MCF 10A (cell line): ENCODE measurements around the gene LAMTOR4. TPM values are rescaled to one million over a fixed set of nuclear protein-coding genes. Genes with fewer than 3 reads are reported as not detected.
A peak's percentile ranks its signal among the peaks of the same experiment; 100 is the strongest.

ENCODE experiments used
- BruUV-seq: library from RNA; stranded (reverse); fragments of 400-500 nt; replicated peaks from 2 replicates; lab custom pipeline; 2021; lab: Mats Ljungman, UMichigan
- CTCF ChIA-PET: fragments of 300-600 bp; sonication (Branson Sonifier 250); formaldehyde crosslinking; extraction: SDS; loops from one replicate; lab custom pipeline; 2021; ENCODE audit warnings: antibody characterized with exemption, inconsistent platforms; lab: Yijun Ruan, JAX
- POLR2A ChIA-PET: fragments of 300-600, 350-650 bp; sonication (Branson Sonifier 250); formaldehyde crosslinking; extraction: SDS; loops from one replicate; lab custom pipeline; 2020; ENCODE audit warnings: antibody characterized with exemption, inconsistent platforms; lab: Yijun Ruan, JAX
- DNase-seq: peaks from one replicate; pipeline ENCODE4 v3.0.0-alpha.2; 2018; ENCODE audit not compliant: unreplicated experiment
- H3K27ac Mint-ChIP-seq: one replicate; pipeline ENCODE4 v1.8.0; 2022; ENCODE audit warnings: mild to moderate bottlenecking, low read depth, mixed read lengths; ENCODE audit not compliant: unreplicated experiment
- H3K27me3 Mint-ChIP-seq: one replicate; pipeline ENCODE4 v1.8.0; 2022; ENCODE audit warnings: mixed read lengths; ENCODE audit not compliant: insufficient read depth, unreplicated experiment
- H3K36me3 Mint-ChIP-seq: one replicate; pipeline ENCODE4 v1.8.0; 2022; ENCODE audit warnings: mild to moderate bottlenecking, moderate library complexity, mixed read lengths; ENCODE audit not compliant: insufficient read depth, unreplicated experiment
- H3K4me1 Mint-ChIP-seq: one replicate; pipeline ENCODE4 v1.8.0; 2022; ENCODE audit warnings: mixed read lengths; ENCODE audit not compliant: insufficient read depth, unreplicated experiment
- H3K4me3 Mint-ChIP-seq: one replicate; pipeline ENCODE4 v1.8.0; 2022; ENCODE audit warnings: mild to moderate bottlenecking, moderate library complexity, mixed read lengths; ENCODE audit not compliant: unreplicated experiment
- H3K9me3 Mint-ChIP-seq: one replicate; pipeline ENCODE4 v1.8.0; 2022; ENCODE audit warnings: mixed read lengths; ENCODE audit not compliant: unreplicated experiment
- intact Hi-C: fragments of 100-400 bp; cut with micrococcal nuclease; formaldehyde crosslinking; loops from 2 replicates; pipeline ENCODE4 v1.14.1; 2022
- total RNA-seq: library from RNA; stranded (reverse); gene quantifications from 2 replicates; pipeline ENCODE4 v1.2.3, GENCODE V29; 2022
- TF ChIP-seq, protein P1 (sequence below): fragments of 200-600 bp; IDR thresholded peaks from one replicate; pipeline ENCODE4 v1.8.0; 2022; ENCODE audit warnings: antibody characterized with exemption, mild to moderate bottlenecking; ENCODE audit not compliant: unreplicated experiment

The LAMTOR4 gene
- total RNA-seq, 1 experiment from 2014 or later, result 76.6 TPM

- peaks cover 19% of the 10 kb centered on the region for H3K4me1 Mint-ChIP-seq
- DNase-seq, result no peak
- CTCF ChIA-PET, result interaction anchor here (0.6 kb wide), 1 partner anchor 168 kb away, joined by 3 read pairs; no protein-coding TSS in a partner anchor
- H3K4me3 Mint-ChIP-seq, result no peak overlapping the region
- H3K27me3 Mint-ChIP-seq, result peaks cover 37% of the 10 kb centered on the region
- no peaks in the 10 kb centered on the region for H3K36me3 Mint-ChIP-seq
- H3K9me3 Mint-ChIP-seq, result no peaks in the 10 kb centered on the region
- TF ChIP-seq, protein P1, sequence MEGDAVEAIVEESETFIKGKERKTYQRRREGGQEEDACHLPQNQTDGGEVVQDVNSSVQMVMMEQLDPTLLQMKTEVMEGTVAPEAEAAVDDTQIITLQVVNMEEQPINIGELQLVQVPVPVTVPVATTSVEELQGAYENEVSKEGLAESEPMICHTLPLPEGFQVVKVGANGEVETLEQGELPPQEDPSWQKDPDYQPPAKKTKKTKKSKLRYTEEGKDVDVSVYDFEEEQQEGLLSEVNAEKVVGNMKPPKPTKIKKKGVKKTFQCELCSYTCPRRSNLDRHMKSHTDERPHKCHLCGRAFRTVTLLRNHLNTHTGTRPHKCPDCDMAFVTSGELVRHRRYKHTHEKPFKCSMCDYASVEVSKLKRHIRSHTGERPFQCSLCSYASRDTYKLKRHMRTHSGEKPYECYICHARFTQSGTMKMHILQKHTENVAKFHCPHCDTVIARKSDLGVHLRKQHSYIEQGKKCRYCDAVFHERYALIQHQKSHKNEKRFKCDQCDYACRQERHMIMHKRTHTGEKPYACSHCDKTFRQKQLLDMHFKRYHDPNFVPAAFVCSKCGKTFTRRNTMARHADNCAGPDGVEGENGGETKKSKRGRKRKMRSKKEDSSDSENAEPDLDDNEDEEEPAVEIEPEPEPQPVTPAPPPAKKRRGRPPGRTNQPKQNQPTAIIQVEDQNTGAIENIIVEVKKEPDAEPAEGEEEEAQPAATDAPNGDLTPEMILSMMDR, result no peak
- BruUV-seq, result no TSS peak
- POLR2A ChIA-PET, result interaction anchor here (0.6 to 0.7 kb wide), 2 partner anchors 8 to 168 kb away, joined by 3 read pairs; no protein-coding TSS in a partner anchor
- intact Hi-C loops, result no loop called here
- H3K27ac Mint-ChIP-seq, result no peak overlapping the region
Observed at GRCh38 chr7:100171087-100171681, 22.5 kb downstream of the LAMTOR4 start.

GRCh38 chr7:100171840-100172239 lies 23.1 kb downstream of the LAMTOR4 start:
- TF ChIP-seq, protein P1, result no peak
- CTCF ChIA-PET, result interaction anchor here (0.6 kb wide), 1 partner anchor 167 kb away, joined by 3 read pairs; no protein-coding TSS in a partner anchor
- no peaks in the 10 kb centered on the region for H3K9me3 Mint-ChIP-seq

GRCh38 chr7:100173806-100174495 lies 25.2 kb downstream of the LAMTOR4 start:
- no peak overlapping the region for H3K4me3 Mint-ChIP-seq
- intact Hi-C loops, result no loop called here
- H3K27ac Mint-ChIP-seq, result no peak overlapping the region
- ChIA-PET POLR2A (no interaction called here), CTCF (no interaction called here)
- no peaks in the 10 kb centered on the region for H3K36me3 Mint-ChIP-seq
- TF ChIP-seq, protein P1, result no peak
- H3K4me1 Mint-ChIP-seq, result peaks cover 18% of the 10 kb centered on the region
- H3K27me3 Mint-ChIP-seq, result peaks cover 14% of the 10 kb centered on the region
- H3K9me3 Mint-ChIP-seq, result no peaks in the 10 kb centered on the region
- no peak for DNase-seq
- BruUV-seq, result no TSS peak

More at GRCh38 chr7:100171840-100172239, 23.1 kb downstream of the LAMTOR4 start:
- Mint-ChIP-seq H3K36me3 (no peaks in the 10 kb centered on the region), H3K27me3 (peaks cover 30% of the 10 kb centered on the region), H3K4me3 (peak overlapping the region; percentile 43), H3K4me1 (peaks cover 24% of the 10 kb centered on the region), H3K27ac (no peak overlapping the region)
- no TSS peak for BruUV-seq
- POLR2A ChIA-PET, result interaction anchor here (0.6 to 0.7 kb wide), 2 partner anchors 8 to 167 kb away, joined by 3 read pairs; no protein-coding TSS in a partner anchor
- intact Hi-C loops, result no loop called here
- no peak for DNase-seq

GRCh38 chr7:100174582-100174981 lies 25.9 kb downstream of the LAMTOR4 start:
- Mint-ChIP-seq H3K27ac (no peak overlapping the region), H3K27me3 (peaks cover 14% of the 10 kb centered on the region), H3K4me1 (peaks cover 18% of the 10 kb centered on the region), H3K36me3 (no peaks in the 10 kb centered on the region), H3K4me3 (no peak overlapping the region), H3K9me3 (no peaks in the 10 kb centered on the region)
- TF ChIP-seq, protein P1, result no peak
- CTCF ChIA-PET, result no interaction called here
- intact Hi-C loops, result no loop called here
- POLR2A ChIA-PET, result no interaction called here
- DNase-seq, result no peak
- BruUV-seq, result no TSS peak
